K562 (cell line): ENCODE results near the gene CTSO. TPM values are rescaled to one million over a fixed set of nuclear protein-coding genes. Genes with fewer than 3 reads are reported as not detected.

Experiments used
- ATAC-seq: fragments of 200-7000 bp; cut with Tn5 transposase; 3 replicates; pipeline ENCODE4 v1.9.1; 2020; ENCODE audit warnings: moderate library complexity
- BruUV-seq: library from RNA; stranded (reverse); fragments of 400-500 nt; replicated peaks from 2 replicates; lab custom pipeline; 2021; lab: Mats Ljungman, UMichigan
- CTCF ChIA-PET: fragments of 300-600 bp; formaldehyde crosslinking; extraction: SDS; loops from one replicate; lab custom pipeline; 2021; ENCODE audit warnings: low intra/inter-chr PET ratio; lab: Yijun Ruan, JAX
- POLR2A ChIA-PET: fragments of 300-600, 350-650 bp; sonication (Branson Sonifier 250); formaldehyde crosslinking; extraction: SDS; loops from one replicate; lab custom pipeline; 2021; ENCODE audit warnings: antibody characterized with exemption, inconsistent platforms; lab: Yijun Ruan, JAX
- DNase-seq, 4 experiments: peaks; one replicate each; pipeline versions ENCODE4 v3.0.0 to v3.0.0-alpha.2; 2011 to 2018; ENCODE audit warnings: low spot score in 3 of 4, mixed read lengths in 3 of 4; ENCODE audit errors: extremely low read depth in 1 of 4
- FAIRE-seq: peaks from 2 replicates; lab custom pipeline; 2011; peaks lifted over from hg19 to GRCh38; lab: Jason Lieb, UNC
- H2AFZ ChIP-seq: 2 replicates; pipeline ENCODE4 v1.6.0; 2011; ENCODE audit warnings: low read depth, low read length, control low read depth, inconsistent platforms
- H3K27ac ChIP-seq: fragments of 200-600 bp; 3 replicates; pipeline ENCODE4 v1.8.0; 2011; ENCODE audit warnings: low read depth, mild to moderate bottlenecking, control low read depth, inconsistent platforms, low read length, moderate library complexity, mixed read lengths; ENCODE audit errors: extremely low read depth
- H3K27me3 ChIP-seq, 2 experiments: fragments of 300-600 bp in 1 of 2; 2 replicates in 1 of 2; 3 replicates in 1 of 2; pipeline versions ENCODE4 v1.6.0 to v1.8.0; 2011; ENCODE audit warnings: inconsistent platforms in 2 of 2, low read length in 2 of 2, mild to moderate bottlenecking in 1 of 2, mixed read lengths in 1 of 2, moderate library complexity in 1 of 2; ENCODE audit not compliant: control insufficient read depth in 2 of 2, insufficient read depth in 2 of 2
- H3K36me3 ChIP-seq: fragments of 300-600 bp; 3 replicates; pipeline ENCODE4 v1.8.0; 2011; ENCODE audit warnings: mild to moderate bottlenecking, low read length, inconsistent platforms; ENCODE audit not compliant: control insufficient read depth, insufficient read depth
- H3K4me1 ChIP-seq, 2 experiments: fragments of 200-600 bp in 1 of 2; replicated peaks in 1 of 2; 2 replicates in 1 of 2; 3 replicates in 1 of 2; pipeline versions ENCODE4 v1.5.1 to v1.8.0; 2011; ENCODE audit warnings: inconsistent platforms in 2 of 2, low read length in 2 of 2, mild to moderate bottlenecking in 1 of 2, mixed read lengths in 1 of 2, moderate library complexity in 1 of 2; ENCODE audit not compliant: control insufficient read depth in 2 of 2, insufficient read depth in 2 of 2
- H3K4me2 ChIP-seq: 2 replicates; pipeline ENCODE4 v1.6.1; 2011; ENCODE audit warnings: low read length, control low read depth, inconsistent platforms, mixed read lengths; ENCODE audit not compliant: insufficient read depth
- H3K4me3 ChIP-seq: fragments of 200-600 bp; sonication (generic), shearing (Covaris generic); 2 replicates; pipeline ENCODE4 v1.5.1; 2016; ENCODE audit warnings: control low read depth, inconsistent platforms
- H3K79me2 ChIP-seq: fragments of 200-600 bp; 3 replicates; pipeline ENCODE4 v1.8.0; 2011; ENCODE audit warnings: low read length, inconsistent platforms; ENCODE audit not compliant: control insufficient read depth, insufficient read depth
- H3K9ac ChIP-seq, 2 experiments: 2 replicates each; pipeline versions ENCODE4 v1.6.0 to v1.6.1; 2011; ENCODE audit warnings: low read depth in 2 of 2, low read length in 2 of 2, control low read depth in 1 of 2, inconsistent platforms in 1 of 2, mild to moderate bottlenecking in 1 of 2, mixed read lengths in 1 of 2; ENCODE audit not compliant: insufficient read depth in 1 of 2
- H3K9me1 ChIP-seq: one replicate; pipeline ENCODE4 v1.6.0; 2011; ENCODE audit warnings: inconsistent platforms, mild to moderate bottlenecking, low read length, moderate library complexity; ENCODE audit not compliant: control insufficient read depth, insufficient read depth
- H3K9me3 ChIP-seq: replicated peaks from 2 replicates; pipeline ENCODE4 v1.5.1; 2011; ENCODE audit warnings: low read depth, low read length, inconsistent platforms; ENCODE audit not compliant: control insufficient read depth, insufficient read depth
- H4K20me1 ChIP-seq: replicated peaks from 2 replicates; pipeline ENCODE4 v1.6.1; 2011; ENCODE audit warnings: low read length, inconsistent platforms, mixed read lengths; ENCODE audit not compliant: control insufficient read depth, insufficient read depth
- ARID1B ChIP-seq: fragments of 450-650 bp; IDR thresholded peaks from 2 replicates; pipeline ENCODE4 v1.6.1; 2016; ENCODE audit warnings: antibody characterized with exemption, mild to moderate bottlenecking, inconsistent platforms
- BRD9 ChIP-seq: fragments of 450-650 bp; IDR thresholded peaks from 2 replicates; pipeline ENCODE4 v1.6.1; 2018; ENCODE audit warnings: low read depth; ENCODE audit not compliant: partially characterized antibody
- GABPB2 ChIP-seq: fragments of 250-450 bp; sonication (Bioruptor Pico); conservative IDR thresholded peaks from 2 replicates; pipeline ENCODE4 v1.5.1; 2021; ENCODE audit warnings: mild to moderate bottlenecking
- JUN ChIP-seq, 2 experiments: sonication (generic) in 1 of 2; formaldehyde crosslinking in 1 of 2; IDR thresholded peaks; 2 replicates each; pipeline versions ENCODE4 v1.6.1 to v1.8.0; 2012 to 2022; ENCODE audit warnings: borderline replicate concordance in 2 of 2, mild to moderate bottlenecking in 2 of 2, improper control_type of control experiment in 1 of 2, low read depth in 1 of 2, low read length in 1 of 2, missing genetic modification reagents in 1 of 2
- KLF1 ChIP-seq: fragments of 450-650 bp; IDR thresholded peaks from 2 replicates; pipeline ENCODE4 v1.6.1; 2016; ENCODE audit warnings: missing genetic modification characterization, missing compliant biosample characterization
- MYNN ChIP-seq, 2 experiments: sonication (generic); formaldehyde crosslinking in 1 of 2; IDR thresholded peaks; 2 replicates each; pipeline versions ENCODE4 v1.5.0 to v1.6.1; 2016 to 2020; ENCODE audit warnings: antibody characterized with exemption in 1 of 2, missing genetic modification reagents in 1 of 2
- OTX1 ChIP-seq: fragments of 450-650 bp; formaldehyde crosslinking; IDR thresholded peaks from 2 replicates; pipeline ENCODE4 v1.4.0; 2022; ENCODE audit warnings: mild to moderate bottlenecking
- PML ChIP-seq: IDR thresholded peaks from 2 replicates; pipeline ENCODE4 v1.6.1; 2012; ENCODE audit warnings: low read length, inconsistent platforms
- POLR2G ChIP-seq: fragments of 200-400 bp; formaldehyde crosslinking; IDR thresholded peaks from 2 replicates; pipeline ENCODE4 v1.6.1; 2017; ENCODE audit warnings: low read depth, mild to moderate bottlenecking, antibody characterized with exemption, low read length, moderate library complexity
- RBM14 ChIP-seq: fragments of 200-400 bp; formaldehyde crosslinking; IDR thresholded peaks from 2 replicates; pipeline ENCODE4 v1.6.1; 2018; ENCODE audit warnings: low read depth, mild to moderate bottlenecking, low read length, moderate library complexity, borderline replicate concordance; ENCODE audit not compliant: insufficient read depth
- SETDB1 ChIP-seq: IDR thresholded peaks from one replicate; pipeline ENCODE4 v1.6.1; 2012; ENCODE audit warnings: low read length, control low read depth, inconsistent platforms
- TSHZ1 ChIP-seq: fragments of 250-450 bp; sonication (Bioruptor Pico); IDR thresholded peaks from 2 replicates; pipeline ENCODE4 v1.4.0; 2020; ENCODE audit warnings: mild to moderate bottlenecking, moderate library complexity
- WGBS: fragments of 100-300 bp; shearing (Covaris generic); methylation state at CpG from one replicate; pipeline ENCODE4 v1.1.6; 2016; ENCODE audit warnings: low coverage, mixed read lengths; ENCODE audit not compliant: insufficient coverage; ENCODE audit errors: missing lambda C conversion rate; 5-methylcytosine and 5-hydroxymethylcytosine counted together
- in situ Hi-C: fragments of 300-500 bp; cut with MboI; formaldehyde crosslinking; loops from 4 replicates; pipeline ENCODE4 v1.15.0; 2018; ENCODE audit warnings: inconsistent platforms, mixed read lengths
- intact Hi-C: fragments of 100-400 bp; cut with micrococcal nuclease; formaldehyde crosslinking; loops from 2 replicates; pipeline ENCODE4 v1.14.2; 2022
- polyA plus RNA-seq, 8 experiments: library from polyadenylated mRNA; depleted of rRNA in 4 of 8; stranded (reverse) in 5 of 8; unstranded in 3 of 8; fragments of >200 nt; fragmentation: Nextera tagmentation in 2 of 8; fragmentation: Illumina TruSeq in 1 of 8; extraction: Ambion mirVana in 2 of 8; extraction: Trizol in 1 of 8; gene quantifications; 2 replicates each; pipeline versions ENCODE4 v1.2.1 to v1.2.3, GENCODE V29; 2011 to 2014; ENCODE audit warnings: inconsistent platforms in 1 of 8, missing spikeins in 1 of 8
- total RNA-seq, 7 experiments: library from RNA; depleted of rRNA in 6 of 7; stranded (reverse); fragments of >200 nt in 6 of 7; fragmentation: Illumina TruSeq in 2 of 7; extraction: Trizol in 2 of 7; gene quantifications; 2 replicates each; pipeline versions ENCODE4 v1.2.1 to v1.2.3, GENCODE V29; 2011 to 2021; ENCODE audit warnings: low replicate concordance in 1 of 7
- TF ChIP-seq, protein P1 (sequence below): sonication (generic); formaldehyde crosslinking; IDR thresholded peaks from 2 replicates; pipeline ENCODE4 v1.8.0; 2023; ENCODE audit warnings: mild to moderate bottlenecking, missing genetic modification reagents
- TF ChIP-seq, protein P2 (sequence below): conservative IDR thresholded peaks from 2 replicates; pipeline ENCODE4 v1.6.1; 2011; ENCODE audit warnings: low read depth, mild to moderate bottlenecking, low read length; ENCODE audit not compliant: control insufficient read depth

The CTSO gene
- total and polyA plus RNA-seq, 9 of the 15 experiments (the other 6 are each of a cell fraction or from before 2014, with no cell fraction given), result 0.03 to 0.07 (median 0.04) TPM; not detected in 5

GRCh38 chr4:155974476-155974749 is 20.7 kb upstream of the CTSO start:
- Histone ChIP-seq H4K20me1 (no peaks in the 10 kb centered on the region), H3K27ac (no peak overlapping the region), H3K4me1 (no peaks in the 10 kb centered on the region), H2AFZ (no peak overlapping the region), H3K4me3 (no peak overlapping the region), H3K79me2 (no peaks in the 10 kb centered on the region), H3K9me3 (no peaks in the 10 kb centered on the region), H3K9ac (no peak overlapping the region), H3K4me2 (no peak overlapping the region), H3K27me3 (no peaks in the 10 kb centered on the region), H3K9me1 (no peaks in the 10 kb centered on the region), H3K36me3 (no peaks in the 10 kb centered on the region)
- 13% methylated on average over 1 of the region's 1 CpG for WGBS
- intact Hi-C loops, result no loop called here
- ChIA-PET CTCF (no interaction called here), POLR2A (no interaction called here)
- in situ Hi-C loops, result no loop called here
- no peak for FAIRE-seq
- ATAC-seq, result no peak
- no peak for DNase-seq
- no peak for TF ChIP-seq MYNN (IDR thresholded peaks at IDR 0.05)
- no peak for TF ChIP-seq MYNN (CRISPR knock-in tag; IDR thresholded peaks at IDR 0.05)
- no peak for TF ChIP-seq JUN (IDR thresholded peaks at IDR 0.05; ENCODE audit: borderline replicate concordance, low read depth, low read length)
- TF ChIP-seq JUN (CRISPR knock-in tag; IDR thresholded peaks at IDR 0.05; ENCODE audit: borderline replicate concordance), result no peak
- no peak for TF ChIP-seq TSHZ1 (CRISPR knock-in tag)
- TF ChIP-seq, protein P1, sequence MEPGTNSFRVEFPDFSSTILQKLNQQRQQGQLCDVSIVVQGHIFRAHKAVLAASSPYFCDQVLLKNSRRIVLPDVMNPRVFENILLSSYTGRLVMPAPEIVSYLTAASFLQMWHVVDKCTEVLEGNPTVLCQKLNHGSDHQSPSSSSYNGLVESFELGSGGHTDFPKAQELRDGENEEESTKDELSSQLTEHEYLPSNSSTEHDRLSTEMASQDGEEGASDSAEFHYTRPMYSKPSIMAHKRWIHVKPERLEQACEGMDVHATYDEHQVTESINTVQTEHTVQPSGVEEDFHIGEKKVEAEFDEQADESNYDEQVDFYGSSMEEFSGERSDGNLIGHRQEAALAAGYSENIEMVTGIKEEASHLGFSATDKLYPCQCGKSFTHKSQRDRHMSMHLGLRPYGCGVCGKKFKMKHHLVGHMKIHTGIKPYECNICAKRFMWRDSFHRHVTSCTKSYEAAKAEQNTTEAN (CRISPR knock-in tag), result no peak
- no peak for TF ChIP-seq GABPB2 (CRISPR knock-in tag)
- no peak for TF ChIP-seq PML
- TF ChIP-seq, protein P2, sequence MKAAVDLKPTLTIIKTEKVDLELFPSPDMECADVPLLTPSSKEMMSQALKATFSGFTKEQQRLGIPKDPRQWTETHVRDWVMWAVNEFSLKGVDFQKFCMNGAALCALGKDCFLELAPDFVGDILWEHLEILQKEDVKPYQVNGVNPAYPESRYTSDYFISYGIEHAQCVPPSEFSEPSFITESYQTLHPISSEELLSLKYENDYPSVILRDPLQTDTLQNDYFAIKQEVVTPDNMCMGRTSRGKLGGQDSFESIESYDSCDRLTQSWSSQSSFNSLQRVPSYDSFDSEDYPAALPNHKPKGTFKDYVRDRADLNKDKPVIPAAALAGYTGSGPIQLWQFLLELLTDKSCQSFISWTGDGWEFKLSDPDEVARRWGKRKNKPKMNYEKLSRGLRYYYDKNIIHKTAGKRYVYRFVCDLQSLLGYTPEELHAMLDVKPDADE, result no peak
- no peak for TF ChIP-seq SETDB1
- no peak for TF ChIP-seq KLF1 (tag)
- TF ChIP-seq BRD9, result no peak
- TF ChIP-seq OTX1 (CRISPR knock-in tag), result no peak
- TF ChIP-seq ARID1B, result no peak
- no peak for TF ChIP-seq RBM14
- no peak for TF ChIP-seq POLR2G
- BruUV-seq, result no TSS peak
